Measurements from ENCODE around the gene GIN1. TPM values are rescaled to one million over a fixed set of nuclear protein-coding genes. Genes with fewer than 3 reads are reported as not detected.

Gene GIN1
- total and polyA plus RNA-seq, 2 donors (not counting 1 experiment from before 2014, with no cell fraction given) = 2.2 to 16.9 TPM

DNA sequence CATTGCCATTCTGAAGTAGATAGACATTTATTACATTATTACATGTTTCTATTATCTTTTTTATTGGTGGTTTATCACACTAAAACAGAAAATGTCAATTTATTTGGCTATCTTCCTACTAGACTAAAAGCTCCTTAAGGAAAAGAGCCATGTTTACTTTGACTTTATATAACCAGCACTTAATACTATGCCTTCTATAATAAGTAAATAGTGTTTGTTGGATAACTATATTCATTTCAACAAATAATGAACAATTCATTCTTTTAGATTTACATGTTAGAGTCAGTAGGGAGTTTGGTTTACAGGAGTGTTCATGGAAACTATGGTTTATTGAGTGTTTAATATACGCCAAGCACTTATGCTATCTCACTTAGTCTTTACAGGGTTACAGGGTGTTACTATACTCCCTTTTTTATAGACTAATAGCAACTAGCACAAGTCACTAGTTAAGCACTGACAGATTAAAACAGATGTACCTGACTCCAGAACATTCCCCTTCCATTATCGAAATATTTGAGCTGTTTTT is 7.4 kb upstream of the GIN1 start:
- ATAC-seq (ENCODE audit: low read depth) (no peak), DNase-seq (no peak)
- Histone ChIP-seq H3K4me3 (ENCODE audit: control extremely low read depth in 1 of 5, extremely low read depth in 1 of 5, insufficient read depth in 1 of 5, low read depth in 2 of 5, low read length in 4 of 5) (no peak overlapping the region), H2AFZ (ENCODE audit: insufficient read depth, low read depth, low read length, poor library complexity, severe bottlenecking) (no peak overlapping the region), H3K27me3 (replicated peaks in 1 of 4; ENCODE audit: control extremely low read depth in 1 of 4, control insufficient read depth in 3 of 4, insufficient read depth in 4 of 4, low read length in 3 of 4) (no peaks in the 10 kb centered on the region), H3K79me2 (ENCODE audit: control insufficient read depth, insufficient read depth, low read length) (peaks cover 47% of the 10 kb centered on the region), H3K4me1 (ENCODE audit: control insufficient read depth in 2 of 2, insufficient read depth in 2 of 2, low read length in 2 of 2) (peaks cover 0 to 5% of the 10 kb centered on the region in 2 donors), H3K9ac (ENCODE audit: low read length) (no peak overlapping the region), H3K4me2 (replicated peaks; ENCODE audit: low read depth, low read length, poor library complexity, severe bottlenecking) (no peak overlapping the region), H3K36me3 (replicated peaks in 1 of 2; ENCODE audit: control extremely low read depth in 1 of 2, control insufficient read depth in 1 of 2, extremely low read depth in 1 of 2, insufficient read depth in 2 of 2, low read length in 1 of 2) (peaks cover 0 to 5% of the 10 kb centered on the region in 2 experiments), H4K20me1 (ENCODE audit: control insufficient read depth, insufficient read depth, low read length, poor library complexity, severe bottlenecking) (peaks cover 4% of the 10 kb centered on the region), H3K27ac (ENCODE audit: low read length in 2 of 2) (no peak overlapping the region), H3K9me3 (ENCODE audit: control extremely low read depth in 1 of 3, control insufficient read depth in 2 of 3, insufficient read depth in 1 of 3, low read length in 2 of 3) (no peaks in the 10 kb centered on the region)
- ChIA-PET POLR2A (no interaction called here), CTCF (no interaction called here)
- intact Hi-C loops (cut with micrococcal nuclease) = no loop called here
- peaks cover 32% of the 10 kb centered on the region for H3K4me1 Mint-ChIP-seq
- no peak overlapping the region for H3K4me3 Mint-ChIP-seq
- TF ChIP-seq CTCF (IDR thresholded peaks at IDR 0.05) (no peak), EZH2 (IDR thresholded peaks at IDR 0.05; ENCODE audit: borderline replicate concordance, insufficient read depth, low read depth, low read length, poor library complexity, severe bottlenecking) (no peak)
- no CpG with 5 or more reads among the region's 2 CpGs for WGBS (ENCODE audit: insufficient coverage)
- H3K27me3 Mint-ChIP-seq = no peaks in the 10 kb centered on the region
- no peaks in the 10 kb centered on the region for H3K9me3 Mint-ChIP-seq (ENCODE audit: insufficient read depth)
- H3K27ac Mint-ChIP-seq = no peak overlapping the region

- ChIA-PET POLR2A (no interaction called here), CTCF (no interaction called here)
- no peaks in the 10 kb centered on the region for H3K27me3 ChIP-seq (replicated peaks in 1 of 4; ENCODE audit: control extremely low read depth in 1 of 4, control insufficient read depth in 3 of 4, insufficient read depth in 4 of 4, low read length in 3 of 4)
- no peak overlapping the region for H2AFZ ChIP-seq (ENCODE audit: insufficient read depth, low read depth, low read length, poor library complexity, severe bottlenecking)
- no peak overlapping the region for H3K27ac ChIP-seq (ENCODE audit: low read length in 2 of 2)
- no peak overlapping the region for H3K9ac ChIP-seq (ENCODE audit: low read length)
- Mint-ChIP-seq H3K4me1 (peaks cover 40% of the 10 kb centered on the region), H3K27ac (no peak overlapping the region), H3K9me3 (ENCODE audit: insufficient read depth) (no peaks in the 10 kb centered on the region), H3K27me3 (no peaks in the 10 kb centered on the region), H3K4me3 (no peak overlapping the region)
- ATAC-seq (ENCODE audit: low read depth) (no peak), DNase-seq (no peak)
- H3K4me3 ChIP-seq (ENCODE audit: control extremely low read depth in 1 of 5, extremely low read depth in 1 of 5, insufficient read depth in 1 of 5, low read depth in 2 of 5, low read length in 4 of 5) = no peak overlapping the region
- H3K79me2 ChIP-seq (ENCODE audit: control insufficient read depth, insufficient read depth, low read length) = peaks cover 55% of the 10 kb centered on the region
- peaks cover 0 to 11% of the 10 kb centered on the region in 2 donors for H3K4me1 ChIP-seq (ENCODE audit: control insufficient read depth in 2 of 2, insufficient read depth in 2 of 2, low read length in 2 of 2)
- intact Hi-C loops (cut with micrococcal nuclease) = no loop called here
- H3K9me3 ChIP-seq (ENCODE audit: control extremely low read depth in 1 of 3, control insufficient read depth in 2 of 3, insufficient read depth in 1 of 3, low read length in 2 of 3) = no peaks in the 10 kb centered on the region
- H4K20me1 ChIP-seq (ENCODE audit: control insufficient read depth, insufficient read depth, low read length, poor library complexity, severe bottlenecking) = peaks cover 4% of the 10 kb centered on the region
- WGBS (ENCODE audit: insufficient coverage) = 94% methylated on average over 4 of the region's 5 CpGs
- H3K4me2 ChIP-seq (replicated peaks; ENCODE audit: low read depth, low read length, poor library complexity, severe bottlenecking) = no peak overlapping the region
- TF ChIP-seq EZH2 (IDR thresholded peaks at IDR 0.05; ENCODE audit: borderline replicate concordance, insufficient read depth, low read depth, low read length, poor library complexity, severe bottlenecking) = no peak
- TF ChIP-seq CTCF (IDR thresholded peaks at IDR 0.05) = no peak
- peaks cover 0 to 5% of the 10 kb centered on the region in 2 experiments for H3K36me3 ChIP-seq (replicated peaks in 1 of 2; ENCODE audit: control extremely low read depth in 1 of 2, control insufficient read depth in 1 of 2, extremely low read depth in 1 of 2, insufficient read depth in 2 of 2, low read length in 1 of 2)
Measured at GRCh38 chr5:103126557-103126956, 6.6 kb upstream of the GIN1 start.
